ENCODE data around the gene P4HB.

P4HB gene

GRCh38 chr17:81808778-81809555 is 51.4 kb downstream of the P4HB start:
- no peak for DNase-seq

GRCh38 chr17:81807839-81808238 is 52.5 kb downstream of the P4HB start:
- no peak for DNase-seq

DNA sequence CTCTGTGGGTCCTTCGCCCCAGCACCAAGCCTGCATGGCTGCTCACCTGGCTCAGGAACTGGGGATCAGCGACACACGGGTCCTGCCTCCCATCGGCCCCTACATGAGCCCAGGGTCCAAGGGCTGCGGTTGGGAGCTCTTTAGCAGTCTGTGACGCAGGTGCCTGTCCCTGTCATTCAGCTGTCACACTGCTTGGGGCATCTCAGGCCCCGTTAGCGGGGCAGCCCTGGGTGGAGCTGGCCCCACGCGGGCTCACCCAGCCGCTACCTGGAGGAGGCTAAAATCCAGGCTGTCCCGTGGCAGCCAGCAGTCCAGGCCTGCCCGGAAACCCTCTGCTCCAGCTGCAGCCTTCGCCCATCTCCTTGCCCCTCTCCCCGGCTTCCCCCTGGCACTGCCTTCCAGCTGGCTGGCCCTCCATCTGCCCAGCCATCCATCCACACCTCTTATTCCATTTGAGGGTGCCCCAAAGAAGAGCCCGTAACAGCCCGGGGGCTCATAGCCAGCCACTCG is 53.1 kb downstream of the P4HB start:
- no peak for DNase-seq

- no peak for DNase-seq
Observed at GRCh38 chr17:81806461-81807209, 53.7 kb downstream of the P4HB start.

DNA sequence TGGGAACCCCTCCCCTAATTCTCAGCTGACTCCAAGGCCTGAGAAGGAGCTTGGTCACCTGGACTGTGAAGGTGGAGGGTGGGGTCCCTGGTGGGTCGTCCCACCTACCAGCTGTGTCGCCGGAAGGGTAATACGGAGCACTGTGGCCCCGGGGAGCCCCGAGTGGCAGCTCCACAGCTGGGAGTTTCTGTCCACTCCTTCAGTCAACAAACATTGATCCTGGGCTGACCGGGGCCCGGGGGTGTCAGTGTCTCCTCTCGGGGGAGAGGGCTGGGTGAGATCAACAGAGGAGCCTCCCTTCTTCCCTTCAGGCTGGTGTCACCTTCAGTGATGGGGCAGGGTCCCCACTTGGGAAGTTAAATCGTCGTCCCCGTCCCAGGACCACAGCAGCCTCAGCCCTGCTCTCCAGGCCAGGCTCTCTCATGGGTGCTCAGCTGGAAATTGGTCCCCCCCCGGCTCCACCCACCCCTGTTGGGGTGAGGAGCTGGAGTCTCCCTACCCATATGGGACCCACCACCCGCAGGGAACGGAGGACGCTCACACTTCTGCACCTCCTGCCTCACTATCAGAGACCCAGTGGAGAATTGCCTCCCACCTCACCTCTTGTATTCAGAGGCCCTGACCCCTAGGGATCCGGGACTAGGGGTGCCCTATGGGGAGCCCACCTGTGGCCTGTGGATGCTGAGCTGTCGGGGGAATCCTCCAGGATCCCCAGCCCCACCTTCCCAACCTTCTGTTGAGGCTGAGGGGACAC is 54.5 kb downstream of the P4HB start:
- DNase-seq = no peak

GRCh38 chr17:81804559-81805399 is 55.6 kb downstream of the P4HB start:
- DNase-seq = no peak

DNA sequence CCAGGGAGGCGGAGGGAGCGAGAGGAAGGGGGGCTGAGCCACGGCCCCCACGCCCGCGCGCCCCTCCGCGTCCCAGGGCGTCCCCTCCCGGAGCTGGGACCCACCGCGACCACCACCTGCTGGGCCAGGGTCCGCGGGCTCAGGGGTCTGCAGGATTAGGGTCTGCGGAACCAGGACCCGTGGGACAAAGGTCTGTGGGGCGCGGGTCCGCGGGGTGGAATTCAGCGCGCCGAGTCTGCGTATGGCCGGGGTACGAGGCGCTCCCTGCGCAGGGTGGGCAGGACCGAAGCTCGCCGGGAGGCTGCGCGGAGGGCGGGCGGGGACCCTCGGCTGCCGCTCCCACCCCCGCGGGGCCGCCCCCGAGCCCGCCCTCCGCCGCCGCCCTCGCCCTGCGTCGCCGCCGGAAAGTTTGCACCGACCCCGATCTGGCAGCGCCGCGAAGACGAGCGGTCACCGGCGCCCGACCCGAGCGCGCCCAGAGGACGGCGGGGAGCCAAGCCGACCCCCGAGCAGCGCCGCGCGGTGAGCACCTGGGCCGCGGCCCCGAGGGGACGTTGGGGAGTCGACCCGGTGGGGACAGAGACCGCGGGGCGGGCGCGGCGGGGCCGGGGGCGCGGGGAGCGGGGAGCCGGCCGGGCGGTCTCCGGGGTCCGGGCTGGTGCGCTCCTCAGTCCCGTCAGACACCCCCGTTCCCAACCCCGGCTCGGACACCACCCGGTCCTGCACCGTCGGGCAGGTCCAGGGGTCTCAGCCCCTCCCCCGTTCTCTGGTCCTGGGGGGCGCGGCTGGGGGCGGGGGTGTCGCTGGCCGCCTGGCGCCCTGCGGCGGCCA is 56.4 kb downstream of the P4HB start, which contains the start of gene GCGR:
Gene GCGR (plus strand): TSS at position 423 of the 831 bp plus-strand sequence. CDS start 4,869 bp downstream, outside the sequence.
- no peak for DNase-seq

DNA sequence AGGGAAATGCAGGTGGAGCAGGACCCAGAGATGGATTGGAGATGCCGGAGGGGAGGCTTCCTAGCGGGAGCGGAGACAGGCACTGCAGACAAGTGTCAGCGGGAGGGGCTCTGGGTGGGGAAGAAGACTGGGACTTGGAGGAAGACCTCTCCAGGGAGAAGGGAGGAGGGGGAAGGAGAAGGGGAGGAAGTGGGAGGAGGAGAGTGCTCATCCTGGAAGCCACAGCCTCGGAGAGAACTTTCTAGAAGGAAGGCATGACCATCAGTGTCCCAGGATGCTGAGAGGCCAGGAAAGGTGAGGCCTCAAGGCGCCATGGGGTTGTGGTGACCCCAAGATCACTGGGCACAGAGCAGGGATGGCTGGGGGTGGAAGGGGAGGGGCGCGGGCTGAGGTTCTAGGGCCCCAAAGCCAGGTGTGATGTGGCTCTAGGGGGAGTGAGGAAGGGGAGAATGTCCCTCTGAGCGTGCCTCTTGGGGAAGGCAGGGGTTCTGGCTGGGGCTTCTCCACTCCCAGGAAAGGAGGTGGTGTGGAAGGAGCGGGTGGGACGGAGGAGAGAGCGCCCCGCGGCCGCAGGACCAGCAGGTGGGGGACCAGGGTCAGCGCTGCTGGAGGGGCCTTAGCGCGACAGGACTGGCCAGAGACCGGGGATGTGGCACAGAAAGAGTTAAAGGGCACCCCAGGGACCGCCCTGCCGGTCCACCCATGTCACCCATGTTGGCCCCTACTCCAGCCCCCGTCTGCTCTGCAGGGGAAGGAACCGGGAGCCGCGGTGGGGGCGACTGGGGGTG is 57.3 kb downstream of the P4HB start:
- no peak for DNase-seq

DNA sequence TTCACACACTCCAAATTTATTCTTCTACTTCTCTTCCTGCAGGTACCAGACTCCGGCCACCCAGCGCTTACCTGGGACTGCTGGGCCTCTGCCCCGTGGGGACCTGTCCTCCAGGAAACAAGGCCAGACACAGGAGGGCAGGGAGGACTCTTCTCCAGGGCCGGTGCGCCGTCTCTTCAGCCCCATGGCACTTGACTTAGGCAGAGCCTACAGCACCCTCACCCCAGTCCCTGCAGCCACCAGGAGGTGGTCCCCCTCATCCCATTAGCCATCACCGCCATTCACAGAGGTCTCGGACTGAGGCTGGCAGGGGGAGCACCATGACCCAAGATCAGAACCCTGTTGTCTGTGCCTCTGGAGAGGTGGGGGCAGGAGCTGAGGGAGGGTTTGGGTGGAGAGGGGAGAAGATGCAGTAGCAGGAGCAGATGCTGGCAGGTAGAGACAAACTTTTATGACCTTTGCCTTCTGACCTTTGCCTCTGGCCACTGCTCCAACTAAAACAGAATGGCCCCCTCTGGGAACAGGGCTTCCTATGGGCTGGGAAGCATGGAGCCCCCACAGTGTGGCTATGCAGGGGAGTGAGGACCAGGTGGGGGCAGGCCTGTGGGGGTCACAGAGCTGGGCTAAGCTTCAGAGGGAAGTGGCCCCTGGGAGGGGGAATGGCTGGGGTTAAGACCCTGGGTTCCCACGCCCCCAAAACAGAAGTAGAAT is 58.1 kb downstream of the P4HB start:
- DNase-seq = no peak

GRCh38 chr17:81801327-81801726 is 59.0 kb downstream of the P4HB start:
- DNase-seq = no peak

DNA sequence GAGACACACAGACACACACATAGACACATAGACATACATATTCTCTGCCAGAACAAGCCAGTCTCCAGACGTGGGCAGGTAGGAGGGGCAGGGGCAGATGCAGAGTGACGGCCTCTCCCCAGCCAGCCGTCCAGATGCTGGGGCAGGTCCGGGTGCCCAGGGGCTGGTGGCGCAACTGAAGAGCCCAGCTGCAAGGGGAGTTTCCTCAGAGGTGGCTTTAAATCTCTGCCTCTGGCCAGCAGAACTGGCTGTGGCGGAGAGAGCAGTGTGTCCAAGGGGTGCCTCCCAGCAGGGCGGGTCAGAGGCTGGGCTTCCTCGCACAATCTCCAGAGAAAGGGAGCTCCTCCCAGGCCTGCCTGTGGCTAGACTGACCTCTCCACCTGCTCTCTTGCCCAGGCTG is 65.8 kb downstream of the P4HB start:
- DNase-seq = no peak

- no peak for DNase-seq
Observed at GRCh38 chr17:81794074-81794476, 66.3 kb downstream of the P4HB start.

All from stimulated activated CD4-positive, alpha-beta T cell treated with anti-CD3 and anti-CD28 coated beads, Interleukin-1b, Interleukin-23, amount 100 ng/mL, for 48 hours (primary cell).